Panc1 (cell line): ENCODE measurements around the gene FSTL1. TPM values are rescaled to one million over a fixed set of nuclear protein-coding genes. Genes with fewer than 3 reads are reported as not detected.

Source experiments
- ATAC-seq: fragments of 200-7000 bp; cut with Tn5 transposase; 2 replicates; pipeline ENCODE4 v1.9.1; 2020; ENCODE audit warnings: mild to moderate bottlenecking, moderate library complexity
- BruUV-seq: library from RNA; stranded (reverse); fragments of 400-500 nt; replicated peaks from 2 replicates; lab custom pipeline; 2021; lab: Mats Ljungman, UMichigan
- CTCF ChIA-PET: fragments of 300-600 bp; sonication (Branson Sonifier 250); formaldehyde crosslinking; loops from one replicate; lab custom pipeline; 2022; ENCODE audit warnings: antibody characterized with exemption; lab: Charles Lee
- POLR2A ChIA-PET: fragments of 300-600 bp; sonication (Branson Sonifier 250); formaldehyde crosslinking; loops from one replicate; lab custom pipeline; 2022; ENCODE audit warnings: antibody characterized with exemption; lab: Charles Lee
- DNase-seq: peaks from one replicate; pipeline ENCODE4 v3.0.0-alpha.2; 2010; ENCODE audit warnings: low read depth, low spot score
- H3K27ac ChIP-seq: 2 replicates; pipeline ENCODE4 v1.5.1; 2011; ENCODE audit warnings: mild to moderate bottlenecking, low read length, inconsistent platforms
- H3K27me3 ChIP-seq: fragments of 200-500 bp; sonication (Bioruptor generic); 2 replicates; pipeline ENCODE4 v1.6.0; 2014; ENCODE audit warnings: low read length, inconsistent platforms; ENCODE audit not compliant: control insufficient read depth, insufficient read depth
- H3K36me3 ChIP-seq: fragments of 200-500 bp; sonication (Bioruptor generic); 2 replicates; pipeline ENCODE4 v1.5.1; 2014; ENCODE audit warnings: inconsistent platforms, mild to moderate bottlenecking, low read length, moderate library complexity; ENCODE audit not compliant: control insufficient read depth, insufficient read depth
- H3K4me1 ChIP-seq: 2 replicates; pipeline ENCODE4 v1.5.1; 2011; ENCODE audit warnings: inconsistent platforms, mild to moderate bottlenecking, low read length, moderate library complexity; ENCODE audit not compliant: control insufficient read depth, insufficient read depth
- H3K4me3 ChIP-seq, 2 experiments: 2 replicates each; pipeline ENCODE4 v1.5.1; 2011 to 2012; ENCODE audit warnings: low read depth in 2 of 2, low read length in 2 of 2, mild to moderate bottlenecking in 2 of 2, inconsistent platforms in 1 of 2, moderate library complexity in 1 of 2
- H3K9me3 ChIP-seq: fragments of 200-500 bp; sonication (Bioruptor generic); 2 replicates; pipeline ENCODE4 v1.5.1; 2014; ENCODE audit warnings: low read depth, mild to moderate bottlenecking, inconsistent platforms, low read length, moderate library complexity; ENCODE audit not compliant: control insufficient read depth, insufficient read depth
- POLR2AphosphoS5 ChIP-seq: IDR thresholded peaks from 2 replicates; pipeline ENCODE4 v1.6.1; 2012; ENCODE audit warnings: mild to moderate bottlenecking, low read depth, low read length, moderate library complexity
- SIN3A ChIP-seq: IDR thresholded peaks from 2 replicates; pipeline ENCODE4 v1.6.1; 2012; ENCODE audit warnings: low read depth, mild to moderate bottlenecking, low read length, moderate library complexity, borderline replicate concordance; ENCODE audit not compliant: insufficient read depth
- TCF7L2 ChIP-seq: IDR thresholded peaks from 2 replicates; pipeline ENCODE4 v1.6.1; 2011; ENCODE audit warnings: mild to moderate bottlenecking, low read depth, low read length, inconsistent platforms
- in situ Hi-C: cut with HindIII; loops from 2 replicates; pipeline ENCODE4 v1.10.0; 2016; ENCODE audit warnings: low sequenced_read_pairs, low pct_unique_long_range_greater_than_20kb
- intact Hi-C: fragments of 100-400 bp; cut with micrococcal nuclease; formaldehyde crosslinking; loops from one replicate; pipeline ENCODE4 v1.10.0; 2022; ENCODE audit not compliant: unreplicated experiment
- total RNA-seq: library from RNA; stranded (reverse); gene quantifications from one replicate; pipeline ENCODE4 v1.2.1, GENCODE V29; 2021; ENCODE audit not compliant: unreplicated experiment
- TF ChIP-seq, protein P1 (sequence below): fragments of 450-650 bp; IDR thresholded peaks from 2 replicates; pipeline ENCODE4 v1.5.1; 2017; ENCODE audit warnings: mild to moderate bottlenecking
- TF ChIP-seq, protein P2 (sequence below), 2 experiments: IDR thresholded peaks; 2 replicates each; pipeline ENCODE4 v1.6.1; 2011 to 2012; ENCODE audit warnings: low read depth in 2 of 2, control low read depth in 1 of 2, low read length in 1 of 2, mild to moderate bottlenecking in 1 of 2, moderate library complexity in 1 of 2; ENCODE audit not compliant: insufficient read depth in 1 of 2

Gene FSTL1
- total RNA-seq, 1 experiment from 2014 or later: 9.2 TPM

DNA sequence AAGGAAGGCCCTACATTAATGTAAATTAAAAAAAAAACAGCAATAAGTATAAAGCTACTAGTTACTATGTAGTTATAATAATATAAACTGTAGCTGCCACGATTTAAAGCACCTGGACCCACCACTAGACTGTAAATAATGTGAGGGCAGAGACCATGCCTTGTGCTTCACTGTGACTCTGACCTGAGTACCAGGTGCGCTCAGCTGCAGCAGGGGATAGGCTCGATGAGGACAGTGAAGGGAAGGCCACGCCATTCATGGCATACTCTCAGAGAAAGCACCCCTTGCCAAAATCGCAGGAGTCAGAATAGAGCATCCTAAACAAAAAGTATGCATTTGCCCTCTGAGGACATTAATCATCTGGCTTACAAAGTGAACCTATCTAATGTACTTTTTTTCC, 5.1 kb downstream of the FSTL1 start:
- Histone ChIP-seq H3K9me3 (no peaks in the 10 kb centered on the region), H3K4me1 (0 out of 2 replicates have a peak, but pooled peaks cover 3% of the 10 kb centered on the region), H3K27ac (no peak overlapping the region), H3K4me3 (no peak overlapping the region), H3K36me3 (no peaks in the 10 kb centered on the region), H3K27me3 (peaks cover 23% of the 10 kb centered on the region)
- TF ChIP-seq TCF7L2 (no peak), SIN3A (no peak), POLR2AphosphoS5 (no peak)
- TF ChIP-seq, protein P1, sequence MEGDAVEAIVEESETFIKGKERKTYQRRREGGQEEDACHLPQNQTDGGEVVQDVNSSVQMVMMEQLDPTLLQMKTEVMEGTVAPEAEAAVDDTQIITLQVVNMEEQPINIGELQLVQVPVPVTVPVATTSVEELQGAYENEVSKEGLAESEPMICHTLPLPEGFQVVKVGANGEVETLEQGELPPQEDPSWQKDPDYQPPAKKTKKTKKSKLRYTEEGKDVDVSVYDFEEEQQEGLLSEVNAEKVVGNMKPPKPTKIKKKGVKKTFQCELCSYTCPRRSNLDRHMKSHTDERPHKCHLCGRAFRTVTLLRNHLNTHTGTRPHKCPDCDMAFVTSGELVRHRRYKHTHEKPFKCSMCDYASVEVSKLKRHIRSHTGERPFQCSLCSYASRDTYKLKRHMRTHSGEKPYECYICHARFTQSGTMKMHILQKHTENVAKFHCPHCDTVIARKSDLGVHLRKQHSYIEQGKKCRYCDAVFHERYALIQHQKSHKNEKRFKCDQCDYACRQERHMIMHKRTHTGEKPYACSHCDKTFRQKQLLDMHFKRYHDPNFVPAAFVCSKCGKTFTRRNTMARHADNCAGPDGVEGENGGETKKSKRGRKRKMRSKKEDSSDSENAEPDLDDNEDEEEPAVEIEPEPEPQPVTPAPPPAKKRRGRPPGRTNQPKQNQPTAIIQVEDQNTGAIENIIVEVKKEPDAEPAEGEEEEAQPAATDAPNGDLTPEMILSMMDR: no peak
- TF ChIP-seq, protein P2, sequence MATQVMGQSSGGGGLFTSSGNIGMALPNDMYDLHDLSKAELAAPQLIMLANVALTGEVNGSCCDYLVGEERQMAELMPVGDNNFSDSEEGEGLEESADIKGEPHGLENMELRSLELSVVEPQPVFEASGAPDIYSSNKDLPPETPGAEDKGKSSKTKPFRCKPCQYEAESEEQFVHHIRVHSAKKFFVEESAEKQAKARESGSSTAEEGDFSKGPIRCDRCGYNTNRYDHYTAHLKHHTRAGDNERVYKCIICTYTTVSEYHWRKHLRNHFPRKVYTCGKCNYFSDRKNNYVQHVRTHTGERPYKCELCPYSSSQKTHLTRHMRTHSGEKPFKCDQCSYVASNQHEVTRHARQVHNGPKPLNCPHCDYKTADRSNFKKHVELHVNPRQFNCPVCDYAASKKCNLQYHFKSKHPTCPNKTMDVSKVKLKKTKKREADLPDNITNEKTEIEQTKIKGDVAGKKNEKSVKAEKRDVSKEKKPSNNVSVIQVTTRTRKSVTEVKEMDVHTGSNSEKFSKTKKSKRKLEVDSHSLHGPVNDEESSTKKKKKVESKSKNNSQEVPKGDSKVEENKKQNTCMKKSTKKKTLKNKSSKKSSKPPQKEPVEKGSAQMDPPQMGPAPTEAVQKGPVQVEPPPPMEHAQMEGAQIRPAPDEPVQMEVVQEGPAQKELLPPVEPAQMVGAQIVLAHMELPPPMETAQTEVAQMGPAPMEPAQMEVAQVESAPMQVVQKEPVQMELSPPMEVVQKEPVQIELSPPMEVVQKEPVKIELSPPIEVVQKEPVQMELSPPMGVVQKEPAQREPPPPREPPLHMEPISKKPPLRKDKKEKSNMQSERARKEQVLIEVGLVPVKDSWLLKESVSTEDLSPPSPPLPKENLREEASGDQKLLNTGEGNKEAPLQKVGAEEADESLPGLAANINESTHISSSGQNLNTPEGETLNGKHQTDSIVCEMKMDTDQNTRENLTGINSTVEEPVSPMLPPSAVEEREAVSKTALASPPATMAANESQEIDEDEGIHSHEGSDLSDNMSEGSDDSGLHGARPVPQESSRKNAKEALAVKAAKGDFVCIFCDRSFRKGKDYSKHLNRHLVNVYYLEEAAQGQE (IDR thresholded peaks at IDR 0.05; ENCODE audit: insufficient read depth in 1 of 2, low read depth in 2 of 2, low read length in 1 of 2): no peak
- DNase-seq (no peak), ATAC-seq (no peak)
- intact Hi-C loops (no loop called here), in situ Hi-C loops (no loop called here)
- ChIA-PET POLR2A (no interaction called here), CTCF (interaction anchor here (0.6 kb wide), 1 partner anchor 9 kb away, joined by 4 read pairs; no protein-coding TSS in a partner anchor)
- no TSS peak for BruUV-seq

DNA sequence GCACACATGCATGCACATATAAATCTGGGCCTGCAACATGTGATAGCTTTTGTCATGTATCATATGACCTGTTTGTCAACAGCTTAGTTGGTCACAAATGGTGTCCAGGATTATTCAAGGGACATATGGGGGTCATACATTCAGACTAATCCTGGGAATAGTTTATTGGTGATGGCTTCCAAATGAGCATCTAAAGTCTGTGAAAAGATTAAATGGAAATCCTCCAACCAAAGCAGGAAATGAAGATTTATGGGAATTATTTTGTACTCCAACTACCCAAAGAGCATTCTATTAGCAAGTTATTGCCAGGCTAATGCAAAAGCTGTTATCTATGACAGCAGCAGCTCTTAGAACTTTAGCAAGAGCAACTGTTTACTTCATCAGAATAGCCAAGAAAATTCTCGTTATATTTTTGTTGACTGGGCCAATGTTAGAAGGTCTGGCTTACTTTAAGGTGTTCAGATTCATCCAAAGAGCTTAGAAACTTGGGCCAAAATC, 7.1 kb downstream of the FSTL1 start:
- H3K9me3 ChIP-seq: no peaks in the 10 kb centered on the region
- intact Hi-C loops: no loop called here
- H3K27me3 ChIP-seq: peaks cover 10% of the 10 kb centered on the region
- TF ChIP-seq, protein P1: no peak
- TF ChIP-seq POLR2AphosphoS5 (no peak), TCF7L2 (no peak), SIN3A (no peak)
- TF ChIP-seq, protein P2 (IDR thresholded peaks at IDR 0.05; ENCODE audit: insufficient read depth in 1 of 2, low read depth in 2 of 2, low read length in 1 of 2): no peak
- H3K4me1 ChIP-seq: no peaks in the 10 kb centered on the region
- ChIA-PET CTCF (interaction anchor here (1.0 kb wide), 2 partner anchors 18 to 26 kb away, joined by 3 to 4 read pairs; no protein-coding TSS in a partner anchor), POLR2A (no interaction called here)
- H3K4me3 ChIP-seq: no peak overlapping the region
- ATAC-seq (no peak), DNase-seq (no peak)
- in situ Hi-C loops: no loop called here
- no peak overlapping the region for H3K27ac ChIP-seq
- no TSS peak for BruUV-seq
- H3K36me3 ChIP-seq: no peaks in the 10 kb centered on the region
